Fibroblast of pulmonary artery (primary cell): Measurements from ENCODE around the gene OXCT1.

ENCODE experiments used
- DNase-seq: peaks from one replicate; pipeline ENCODE4 v3.0.0-alpha.2; 2010; ENCODE audit warnings: low read depth
- H3K4me3 ChIP-seq: replicated peaks from 2 replicates; pipeline ENCODE4 v1.5.1; 2011; ENCODE audit warnings: low read depth, mild to moderate bottlenecking, control low read depth, low read length, moderate library complexity
- TF ChIP-seq, protein P1 (sequence below): IDR thresholded peaks from 2 replicates; pipeline ENCODE4 v1.5.1; 2011; ENCODE audit warnings: mild to moderate bottlenecking, control low read depth, low read length, inconsistent platforms; ENCODE audit errors: missing control alignments

OXCT1 gene

DNA sequence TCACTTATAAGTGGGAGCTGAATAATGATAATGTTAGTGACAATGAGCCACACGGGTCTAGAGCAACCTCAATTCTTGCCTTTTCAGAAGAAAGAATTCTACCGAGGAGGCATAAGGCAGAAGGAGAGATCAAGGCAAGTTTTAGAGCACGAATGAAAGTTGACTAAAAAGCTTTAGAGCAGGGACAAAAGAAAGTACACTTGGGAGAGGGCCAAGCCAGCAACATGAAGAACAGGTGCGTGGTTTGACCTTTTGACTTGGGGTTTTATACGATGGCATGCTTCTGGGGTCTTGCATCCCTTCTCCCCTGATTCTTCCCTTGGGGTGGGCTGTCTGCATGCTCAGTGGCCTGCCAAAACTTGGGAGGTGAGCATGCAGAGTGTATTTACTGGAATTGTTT, 12.5 kb upstream of the OXCT1 start:
- TF ChIP-seq, protein P1, sequence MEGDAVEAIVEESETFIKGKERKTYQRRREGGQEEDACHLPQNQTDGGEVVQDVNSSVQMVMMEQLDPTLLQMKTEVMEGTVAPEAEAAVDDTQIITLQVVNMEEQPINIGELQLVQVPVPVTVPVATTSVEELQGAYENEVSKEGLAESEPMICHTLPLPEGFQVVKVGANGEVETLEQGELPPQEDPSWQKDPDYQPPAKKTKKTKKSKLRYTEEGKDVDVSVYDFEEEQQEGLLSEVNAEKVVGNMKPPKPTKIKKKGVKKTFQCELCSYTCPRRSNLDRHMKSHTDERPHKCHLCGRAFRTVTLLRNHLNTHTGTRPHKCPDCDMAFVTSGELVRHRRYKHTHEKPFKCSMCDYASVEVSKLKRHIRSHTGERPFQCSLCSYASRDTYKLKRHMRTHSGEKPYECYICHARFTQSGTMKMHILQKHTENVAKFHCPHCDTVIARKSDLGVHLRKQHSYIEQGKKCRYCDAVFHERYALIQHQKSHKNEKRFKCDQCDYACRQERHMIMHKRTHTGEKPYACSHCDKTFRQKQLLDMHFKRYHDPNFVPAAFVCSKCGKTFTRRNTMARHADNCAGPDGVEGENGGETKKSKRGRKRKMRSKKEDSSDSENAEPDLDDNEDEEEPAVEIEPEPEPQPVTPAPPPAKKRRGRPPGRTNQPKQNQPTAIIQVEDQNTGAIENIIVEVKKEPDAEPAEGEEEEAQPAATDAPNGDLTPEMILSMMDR, result no peak
- H3K4me3 ChIP-seq, result no peak overlapping the region
- DNase-seq, result no peak

DNA sequence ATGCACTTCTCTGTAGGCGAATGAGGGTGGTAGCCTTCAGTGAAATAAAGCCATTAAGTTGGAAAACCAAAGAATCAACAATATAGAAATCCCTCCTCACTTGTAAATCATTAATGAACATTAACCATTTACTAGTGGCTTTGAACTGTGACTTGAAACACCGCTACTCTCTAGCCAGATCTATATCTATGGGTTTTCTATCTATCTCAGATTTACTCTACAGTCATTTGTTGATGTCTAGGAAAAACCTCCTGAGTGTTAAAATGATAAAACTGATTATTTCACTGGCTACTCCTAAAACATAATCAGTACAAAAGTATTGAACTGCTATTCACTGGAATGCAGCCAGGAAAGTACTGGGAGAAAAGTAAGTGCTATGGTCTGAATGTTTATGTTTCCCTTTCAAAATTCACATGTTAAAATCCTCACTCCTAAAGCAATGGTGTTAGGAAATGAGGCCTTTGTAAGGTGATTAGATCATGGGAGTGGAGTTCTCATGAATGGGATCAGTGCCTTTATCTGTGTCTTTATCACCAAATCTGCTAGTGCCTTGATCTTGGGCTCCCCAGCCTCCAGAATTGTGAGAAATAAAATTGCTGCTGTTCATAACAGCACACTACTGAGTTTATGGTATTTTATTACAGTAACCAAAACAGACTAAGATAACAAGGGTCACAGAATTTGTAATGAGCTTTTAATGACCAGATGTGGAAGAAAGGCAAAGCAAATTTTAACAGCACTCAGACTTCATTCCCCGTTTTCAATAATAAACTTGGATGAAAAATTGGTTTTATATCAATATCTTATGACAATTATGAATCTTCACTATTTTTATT, 8.6 kb upstream of the OXCT1 start:
- H3K4me3 ChIP-seq, result no peak overlapping the region
- TF ChIP-seq, protein P1, result no peak
- no peak for DNase-seq

DNA sequence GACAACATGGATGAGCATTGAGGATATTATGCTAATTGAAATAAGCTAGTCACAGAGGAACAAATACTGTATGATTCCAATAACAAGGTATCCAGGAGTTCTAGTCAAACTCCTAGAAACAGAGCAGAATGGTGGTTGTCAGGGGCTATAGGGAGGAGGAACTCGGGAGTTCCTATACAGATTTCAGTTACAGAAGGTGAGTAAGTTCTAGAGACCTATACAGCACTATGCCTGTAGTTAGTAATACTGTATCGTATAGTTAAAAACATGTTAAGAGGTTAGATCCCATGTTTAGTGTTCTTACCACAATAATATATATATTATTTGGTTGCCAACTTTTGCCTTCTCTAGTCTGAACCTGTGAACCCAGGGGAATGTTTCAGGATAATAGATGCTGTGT, 7.9 kb upstream of the OXCT1 start:
- DNase-seq, result no peak
- TF ChIP-seq, protein P1, result no peak
- H3K4me3 ChIP-seq, result no peak overlapping the region

GRCh38 chr5:41877408-41877807, 7.2 kb upstream of the OXCT1 start:
- H3K4me3 ChIP-seq, result no peak overlapping the region
- DNase-seq, result no peak
- TF ChIP-seq, protein P1, result no peak

GRCh38 chr5:41876678-41877077, 6.5 kb upstream of the OXCT1 start:
- no peak for DNase-seq
- TF ChIP-seq, protein P1, result no peak
- no peak overlapping the region for H3K4me3 ChIP-seq

GRCh38 chr5:41875121-41875520, 4.9 kb upstream of the OXCT1 start:
- H3K4me3 ChIP-seq, result no peak overlapping the region
- DNase-seq, result no peak
- TF ChIP-seq, protein P1, result no peak
